Activated T-cell treated with anti-CD3 and anti-CD28 coated beads for 4 hours (primary cell): ENCODE measurements around the gene OVCA2.

Source experiments
- DNase-seq: peaks from one replicate; pipeline ENCODE4 v3.0.0-alpha.2; 2020

Gene OVCA2

GRCh38 chr17:2068031-2068518, 26.3 kb downstream of the OVCA2 start:
- DNase-seq: no peak

DNA sequence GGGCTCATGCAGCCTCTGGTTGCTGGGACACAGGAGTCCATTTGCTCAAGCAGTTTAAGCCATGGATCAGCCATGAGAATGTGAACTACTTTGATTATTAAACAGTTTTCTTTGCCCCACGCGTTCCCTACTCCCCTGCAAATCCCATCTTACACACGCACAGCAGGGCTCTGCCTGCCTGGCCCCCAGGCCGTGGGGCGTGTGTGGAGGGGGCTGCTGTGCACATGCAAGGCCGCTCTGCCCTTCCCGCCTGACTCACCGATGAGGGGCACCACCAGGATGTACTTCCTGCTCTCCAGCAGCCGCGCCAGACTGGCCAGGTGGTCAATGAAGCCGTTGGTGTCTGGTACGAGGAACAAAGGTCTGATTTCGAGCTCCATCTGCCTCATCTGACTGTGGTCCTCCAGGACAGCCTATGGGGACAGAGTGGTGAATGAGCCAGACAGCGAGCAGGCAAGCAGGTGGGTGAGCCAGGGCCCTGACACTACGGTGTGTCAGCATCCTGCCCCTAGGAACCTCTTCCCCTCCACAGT, 26.8 kb downstream of the OVCA2 start:
- no peak for DNase-seq

- DNase-seq: no peak
Measured at GRCh38 chr17:2070241-2071023, 28.6 kb downstream of the OVCA2 start.

- DNase-seq: no peak
Measured at GRCh38 chr17:2071024-2071385, 29.2 kb downstream of the OVCA2 start.

GRCh38 chr17:2071455-2072281, 29.8 kb downstream of the OVCA2 start:
- DNase-seq: no peak

- no peak for DNase-seq
Measured at GRCh38 chr17:2074919-2075318, 33.1 kb downstream of the OVCA2 start.

DNA sequence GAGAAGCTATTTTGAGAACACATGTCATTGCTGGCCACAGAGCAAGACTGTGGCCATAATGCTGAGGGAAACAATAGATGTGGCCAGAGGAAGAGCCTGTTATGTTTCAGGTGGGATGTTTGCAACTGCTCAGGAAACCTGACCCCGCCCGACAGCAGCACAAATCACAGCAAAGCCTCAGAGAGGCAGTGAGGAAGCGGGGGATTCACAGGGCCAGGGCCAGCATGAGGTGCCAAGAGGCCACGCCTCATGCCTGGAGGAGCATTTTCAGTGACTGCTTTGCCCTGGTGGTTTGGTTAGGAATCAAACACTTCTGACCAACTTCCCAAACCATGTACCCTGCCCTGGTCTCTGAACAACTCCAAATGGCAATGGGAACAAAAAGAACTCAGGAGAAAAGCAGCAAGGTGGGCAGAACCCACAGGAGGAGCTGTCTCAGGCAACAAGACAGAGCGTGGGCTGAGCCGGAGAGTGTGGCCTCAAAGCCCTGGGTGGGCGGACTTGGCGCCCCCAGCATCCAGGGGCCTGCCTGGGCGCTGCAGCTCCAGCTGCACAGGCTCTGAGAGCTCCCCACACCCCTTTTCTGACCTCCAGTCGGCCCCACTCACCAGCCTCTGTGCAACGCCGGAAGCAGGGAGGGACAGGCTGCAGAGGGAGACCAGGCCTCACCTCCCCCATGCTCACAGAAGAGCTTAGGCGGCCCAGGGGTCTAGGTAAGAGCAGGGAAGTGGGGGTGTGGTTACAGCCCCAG, 33.7 kb downstream of the OVCA2 start:
- DNase-seq: no peak

GRCh38 chr17:2076087-2076984, 34.5 kb downstream of the OVCA2 start:
- no peak for DNase-seq

DNA sequence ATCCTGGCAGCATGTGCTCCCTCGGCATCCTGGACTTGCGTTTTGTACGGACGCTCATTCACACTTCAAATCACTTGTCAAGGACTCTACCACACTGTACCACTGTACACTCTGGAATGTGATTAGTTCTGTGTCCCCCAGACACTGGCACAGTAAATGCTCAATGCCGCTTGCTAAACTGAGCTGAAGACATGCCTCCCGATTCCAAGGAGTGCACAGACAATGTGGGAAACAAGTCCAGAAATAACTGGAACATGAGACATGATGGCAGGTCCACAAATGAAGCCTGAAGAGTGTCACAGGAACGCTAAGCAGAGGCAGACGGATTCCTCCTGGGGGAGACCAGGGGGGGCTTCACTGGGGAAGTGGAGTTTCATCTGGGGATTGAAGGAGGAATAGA, 35.2 kb downstream of the OVCA2 start:
- no peak for DNase-seq

GRCh38 chr17:2081564-2081963, 39.7 kb downstream of the OVCA2 start:
- DNase-seq: no peak

GRCh38 chr17:2082003-2082781, 40.4 kb downstream of the OVCA2 start:
- no peak for DNase-seq

GRCh38 chr17:2083613-2084035, 41.8 kb downstream of the OVCA2 start:
- no peak for DNase-seq

GRCh38 chr17:2084036-2084765, 42.4 kb downstream of the OVCA2 start:
- no peak for DNase-seq

GRCh38 chr17:2084766-2085647, 43.2 kb downstream of the OVCA2 start:
- DNase-seq: no peak

DNA sequence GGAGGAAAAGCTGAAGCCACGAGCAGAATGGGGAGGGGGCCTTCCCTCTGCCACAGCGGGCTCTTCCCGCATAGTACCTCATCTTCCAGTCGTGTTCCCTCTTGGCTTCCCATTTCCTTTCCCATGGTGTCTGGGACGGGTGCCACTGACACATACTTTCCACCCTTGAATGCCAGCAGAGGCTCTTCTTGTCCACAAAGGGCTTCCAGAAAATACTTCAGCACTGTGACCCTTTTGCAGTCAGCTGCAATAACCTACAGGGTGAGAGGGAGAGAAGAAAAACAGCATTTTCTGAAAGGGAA, 43.8 kb downstream of the OVCA2 start:
- no peak for DNase-seq

GRCh38 chr17:2086306-2086705, 44.5 kb downstream of the OVCA2 start:
- DNase-seq: no peak

DNA sequence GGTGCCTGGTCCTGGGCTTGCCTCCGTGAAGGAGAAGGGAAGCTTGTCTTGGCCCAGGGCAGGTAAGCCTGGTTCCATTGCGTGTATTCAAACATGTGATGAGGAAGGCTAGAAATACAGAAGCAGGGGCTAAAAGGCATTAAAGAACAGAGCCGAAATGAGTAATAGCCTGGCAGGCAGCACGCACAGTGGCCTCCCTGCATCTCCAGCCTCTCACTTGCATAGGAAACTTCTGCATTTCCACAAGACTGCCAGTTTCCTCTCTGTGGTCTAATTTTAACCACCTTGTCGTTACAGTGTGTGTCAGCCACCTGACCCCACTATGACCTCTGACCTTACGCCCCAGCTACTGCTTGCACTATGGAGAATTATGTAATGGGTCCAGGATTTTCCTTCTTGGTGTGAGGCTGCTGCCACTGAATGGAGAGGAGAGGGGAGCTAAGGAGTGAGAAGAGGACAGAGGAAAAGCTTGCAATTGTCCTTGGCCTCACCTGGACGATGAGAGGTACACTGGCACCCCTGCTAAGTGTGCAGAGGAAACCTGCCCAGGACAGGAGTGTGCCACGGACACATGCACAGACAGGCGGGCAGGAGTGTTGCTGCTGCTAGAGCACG, 45.9 kb downstream of the OVCA2 start:
- DNase-seq: no peak

- no peak for DNase-seq
Measured at GRCh38 chr17:2089021-2089422, 47.2 kb downstream of the OVCA2 start.

DNA sequence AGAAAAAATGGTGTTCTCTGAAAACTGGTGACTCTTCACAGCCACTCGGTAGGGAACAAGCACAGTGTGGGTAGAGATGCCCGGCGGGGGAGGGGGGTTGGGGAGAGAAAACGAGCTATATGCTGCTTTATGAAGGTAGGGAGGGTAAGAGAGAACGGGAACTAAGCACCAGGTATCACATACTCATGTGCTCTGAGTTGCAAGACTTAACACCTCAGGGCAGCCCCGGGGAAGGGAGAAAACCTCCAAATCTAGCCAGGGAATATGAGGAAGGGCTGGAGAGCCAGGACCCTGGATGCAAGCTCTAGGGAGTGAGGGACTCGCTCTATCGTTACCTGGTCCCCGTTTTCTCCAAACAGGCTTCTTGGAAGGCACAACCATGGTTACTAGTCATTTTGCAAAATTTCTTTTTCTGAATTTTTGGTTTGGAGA, 48.4 kb downstream of the OVCA2 start:
- DNase-seq: no peak
